H1 (cell line): ENCODE results near the gene HS2ST1. TPM values are rescaled to one million over a fixed set of nuclear protein-coding genes. Genes with fewer than 3 reads are reported as not detected.

Experiments used
- CTCF ChIA-PET: fragments of 300-600 bp; sonication (Branson Sonifier 250); formaldehyde crosslinking; loops from one replicate; lab custom pipeline; 2021; ENCODE audit not compliant: partially characterized antibody; lab: Charles Lee
- POLR2A ChIA-PET: fragments of 300-600 bp; sonication (Branson Sonifier 250); formaldehyde crosslinking; loops from one replicate; lab custom pipeline; 2021; ENCODE audit warnings: inconsistent platforms; ENCODE audit not compliant: partially characterized antibody; lab: Charles Lee
- DNase-seq, 2 experiments: peaks; one replicate each; pipeline versions ENCODE4 v3.0.0 to v3.0.0-alpha.2; 2010 to 2022; ENCODE audit warnings: low spot score in 2 of 2, low read depth in 1 of 2, mixed read lengths in 1 of 2
- FAIRE-seq: peaks from 2 replicates; lab custom pipeline; 2011; peaks lifted over from hg19 to GRCh38; lab: Jason Lieb, UNC
- H2AFZ ChIP-seq: 2 replicates; pipeline ENCODE4 v1.8.1; 2012; ENCODE audit warnings: low read length, inconsistent platforms
- H2AK5ac ChIP-seq: 2 replicates; pipeline ENCODE4 v1.6.1; 2013; ENCODE audit warnings: low read depth, low read length
- H2BK120ac ChIP-seq: replicated peaks from 2 replicates; pipeline ENCODE3; 2013; ENCODE audit warnings: low read depth, low read length, inconsistent platforms
- H2BK12ac ChIP-seq: 2 replicates; pipeline ENCODE4 v1.6.1; 2013; ENCODE audit warnings: low read depth, low read length
- H2BK15ac ChIP-seq: 2 replicates; pipeline ENCODE4 v1.6.1; 2013; ENCODE audit warnings: low read length
- H2BK20ac ChIP-seq: 2 replicates; pipeline ENCODE4 v1.6.1; 2013; ENCODE audit warnings: low read length
- H2BK5ac ChIP-seq: 2 replicates; pipeline ENCODE4 v1.6.1; 2013; ENCODE audit warnings: low read depth, low read length
- H3K14ac ChIP-seq: 2 replicates; pipeline ENCODE4 v1.6.1; 2013; ENCODE audit warnings: inconsistent platforms; ENCODE audit not compliant: insufficient read length
- H3K18ac ChIP-seq: 2 replicates; pipeline ENCODE4 v1.6.1; 2013; ENCODE audit warnings: low read length; ENCODE audit errors: extremely low read depth
- H3K23ac ChIP-seq: 2 replicates; pipeline ENCODE4 v1.6.1; 2013; ENCODE audit warnings: inconsistent platforms; ENCODE audit not compliant: insufficient read length
- H3K23me2 ChIP-seq: 2 replicates; pipeline ENCODE4 v1.6.1; 2013; ENCODE audit warnings: low read depth, low read length
- H3K27ac ChIP-seq: 2 replicates; pipeline ENCODE4 v1.6.1; 2011; ENCODE audit warnings: low read depth, low read length, inconsistent platforms
- H3K27me3 ChIP-seq, 4 experiments: replicated peaks in 1 of 4; 1 replicate in 1 of 4; 2 replicates in 3 of 4; pipeline versions ENCODE4 v1.6.1 to v1.8.1; 2011 to 2013; ENCODE audit warnings: low read length in 3 of 4, mild to moderate bottlenecking in 3 of 4, inconsistent platforms in 2 of 4, mixed read lengths in 2 of 4, moderate library complexity in 1 of 4; ENCODE audit not compliant: control insufficient read depth in 3 of 4, insufficient read depth in 3 of 4; ENCODE audit errors: extremely low read depth in 1 of 4
- H3K36me3 ChIP-seq, 4 experiments: 2 replicates each; pipeline versions ENCODE4 v1.6.1 to v1.8.1; 2011 to 2013; ENCODE audit warnings: mild to moderate bottlenecking in 4 of 4, low read length in 3 of 4, moderate library complexity in 2 of 4, control low read depth in 1 of 4, inconsistent platforms in 1 of 4; ENCODE audit not compliant: insufficient read depth in 4 of 4, control insufficient read depth in 2 of 4
- H3K4ac ChIP-seq: replicated peaks from 2 replicates; pipeline ENCODE3; 2013; ENCODE audit warnings: low read length, low read depth, mixed read lengths, inconsistent platforms; ENCODE audit not compliant: insufficient read length
- H3K4me1 ChIP-seq, 4 experiments: replicated peaks in 1 of 4; 1 replicate in 1 of 4; 2 replicates in 3 of 4; pipeline versions ENCODE4 v1.6.1 to v1.8.1; 2011 to 2013; ENCODE audit warnings: low read length in 3 of 4, inconsistent platforms in 2 of 4, mixed read lengths in 1 of 4; ENCODE audit not compliant: insufficient read depth in 4 of 4, control insufficient read depth in 3 of 4
- H3K4me2 ChIP-seq, 2 experiments: 2 replicates each; pipeline versions ENCODE4 v1.6.1 to v1.8.1; 2011 to 2013; ENCODE audit warnings: low read depth in 2 of 2, low read length in 2 of 2, control low read depth in 1 of 2, inconsistent platforms in 1 of 2, mild to moderate bottlenecking in 1 of 2; ENCODE audit not compliant: insufficient read depth in 1 of 2
- H3K4me3 ChIP-seq, 4 experiments: fragments of 200-600, 300-600 bp in 1 of 4; sonication (generic), shearing (Covaris generic), sonication (Bioruptor Twin) in 1 of 4; 2 replicates each; pipeline versions ENCODE4 v1.5.1 to v1.8.1; 2011 to 2016; ENCODE audit warnings: low read length in 4 of 4, low read depth in 3 of 4, control low read depth in 2 of 4, inconsistent platforms in 2 of 4, mild to moderate bottlenecking in 2 of 4, mixed read lengths in 1 of 4, moderate library complexity in 1 of 4; ENCODE audit not compliant: insufficient read depth in 2 of 4; ENCODE audit errors: extremely low read depth in 1 of 4
- H3K56ac ChIP-seq: replicated peaks from 2 replicates; pipeline ENCODE3; 2013; ENCODE audit warnings: low read depth, mild to moderate bottlenecking, mixed read lengths, low read length, inconsistent platforms; ENCODE audit not compliant: insufficient read length
- H3K79me1 ChIP-seq: 2 replicates; pipeline ENCODE4 v1.6.1; 2013; ENCODE audit warnings: low read depth, low read length, control low read depth
- H3K79me2 ChIP-seq, 2 experiments: 2 replicates each; pipeline versions ENCODE4 v1.6.1 to v1.8.1; 2012 to 2013; ENCODE audit warnings: low read length in 2 of 2, mild to moderate bottlenecking in 2 of 2, inconsistent platforms in 1 of 2; ENCODE audit not compliant: insufficient read depth in 2 of 2, control insufficient read depth in 1 of 2
- H3K9ac ChIP-seq, 4 experiments: replicated peaks in 1 of 4; 1 replicate in 1 of 4; 2 replicates in 3 of 4; pipeline versions ENCODE4 v1.6.1 to v1.8.1; 2011 to 2013; ENCODE audit warnings: low read depth in 3 of 4, low read length in 3 of 4, control low read depth in 2 of 4, mild to moderate bottlenecking in 2 of 4, moderate library complexity in 2 of 4, inconsistent platforms in 1 of 4; ENCODE audit errors: extremely low read depth in 1 of 4
- H3K9me3 ChIP-seq, 2 experiments: 2 replicates each; pipeline versions ENCODE4 v1.6.1 to v1.8.1; 2012 to 2013; ENCODE audit warnings: mild to moderate bottlenecking in 2 of 2, moderate library complexity in 2 of 2, control low read depth in 1 of 2, inconsistent platforms in 1 of 2, low read depth in 1 of 2, low read length in 1 of 2, mixed read lengths in 1 of 2; ENCODE audit not compliant: insufficient read depth in 2 of 2
- H4K20me1 ChIP-seq, 2 experiments: replicated peaks in 1 of 2; 2 replicates each; pipeline versions ENCODE3 to v1.8.1; 2011 to 2013; ENCODE audit warnings: inconsistent platforms in 2 of 2, low read length in 2 of 2, mild to moderate bottlenecking in 1 of 2; ENCODE audit not compliant: insufficient read depth in 2 of 2, control insufficient read depth in 1 of 2
- H4K5ac ChIP-seq: 2 replicates; pipeline ENCODE4 v1.6.1; 2013; ENCODE audit warnings: low read length, low read depth, mixed read lengths, inconsistent platforms; ENCODE audit not compliant: insufficient read length
- H4K8ac ChIP-seq: 2 replicates; pipeline ENCODE4 v1.8.0; 2013; ENCODE audit warnings: mild to moderate bottlenecking, moderate library complexity, low read length, inconsistent platforms; ENCODE audit not compliant: insufficient read depth; ENCODE audit errors: extremely low read depth
- H4K91ac ChIP-seq: replicated peaks from 2 replicates; pipeline ENCODE3; 2013; ENCODE audit warnings: low read length, mixed read lengths, inconsistent platforms; ENCODE audit not compliant: insufficient read length
- BACH1 ChIP-seq: IDR thresholded peaks from 2 replicates; pipeline ENCODE4 v1.6.1; 2012; ENCODE audit warnings: low read length, improper control_type of control experiment
- CHD2 ChIP-seq: IDR thresholded peaks from 2 replicates; pipeline ENCODE4 v1.6.1; 2012; ENCODE audit warnings: low read length, improper control_type of control experiment
- EGR1 ChIP-seq: IDR thresholded peaks from 2 replicates; pipeline ENCODE4 v1.6.1; 2011; ENCODE audit warnings: low read depth, low read length, borderline replicate concordance
- JUND ChIP-seq: IDR thresholded peaks from 2 replicates; pipeline ENCODE4 v1.6.1; 2011; ENCODE audit warnings: mild to moderate bottlenecking, improper control_type of control experiment, low read length
- POU5F1 ChIP-seq: IDR thresholded peaks from 2 replicates; pipeline ENCODE4 v1.6.1; 2011; ENCODE audit warnings: low read depth, mild to moderate bottlenecking, low read length, moderate library complexity
- RAD21 ChIP-seq, 2 experiments: IDR thresholded peaks in 1 of 2; conservative IDR thresholded peaks in 1 of 2; 2 replicates each; pipeline ENCODE4 v1.6.1; 2011; ENCODE audit warnings: low read depth in 2 of 2, low read length in 2 of 2, improper control_type of control experiment in 1 of 2, inconsistent platforms in 1 of 2, mild to moderate bottlenecking in 1 of 2, moderate library complexity in 1 of 2
- RNF2 ChIP-seq: fragments of 200-900, 300-1000 bp; sonication (generic); IDR thresholded peaks from 2 replicates; pipeline ENCODE4 v1.7.1; 2016; ENCODE audit warnings: borderline replicate concordance, low read depth, mild to moderate bottlenecking, antibody characterized with exemption, low read length; ENCODE audit not compliant: poor library complexity, severe bottlenecking; ENCODE audit errors: missing control alignments
- SIN3A ChIP-seq, 2 experiments: IDR thresholded peaks in 1 of 2; conservative IDR thresholded peaks in 1 of 2; 2 replicates each; pipeline ENCODE4 v1.6.1; 2011 to 2012; ENCODE audit warnings: low read length in 2 of 2, improper control_type of control experiment in 1 of 2, low read depth in 1 of 2, mild to moderate bottlenecking in 1 of 2
- SP1 ChIP-seq: IDR thresholded peaks from 2 replicates; pipeline ENCODE4 v1.6.1; 2011; ENCODE audit warnings: low read depth, low read length
- SUZ12 ChIP-seq: fragments of 200-600 bp; sonication (generic); IDR thresholded peaks from 2 replicates; pipeline ENCODE4 v1.6.1; 2012; ENCODE audit warnings: mild to moderate bottlenecking, inconsistent platforms, low read length, moderate library complexity, mixed read lengths
- WGBS, 2 experiments: shearing (Covaris generic) in 1 of 2; methylation state at CpG; one replicate each; pipeline versions ENCODE4 v1.1.6 to v1.1.7; 2013 to 2015; ENCODE audit warnings: low lambda C conversion rate in 2 of 2, mixed read lengths in 2 of 2, inconsistent platforms in 1 of 2, low coverage in 1 of 2, missing lambda C conversion rate in 1 of 2; ENCODE audit not compliant: insufficient replicate concordance in 2 of 2, insufficient coverage in 1 of 2, insufficient read length in 1 of 2; ENCODE audit errors: extremely low coverage in 1 of 2, missing lambda C conversion rate in 1 of 2; 5-methylcytosine and 5-hydroxymethylcytosine counted together
- polyA plus RNA-seq, 7 experiments: library from polyadenylated mRNA; depleted of rRNA in 3 of 7; stranded (reverse) in 5 of 7; unstranded in 2 of 7; fragments of >200 nt in 5 of 7; fragments of 200-250 nt in 2 of 7; gene quantifications; 1 replicate in 5 of 7; 2 replicates in 1 of 7; 4 replicates in 1 of 7; pipeline versions ENCODE4 v1.2.1 to v1.2.3, GENCODE V29; 2011 to 2013; ENCODE audit warnings: missing spikeins in 2 of 7, mixed read lengths in 2 of 7
- total RNA-seq: library from RNA; stranded (reverse); fragmentation: NEBNext Ultra II Directional; extraction: Animal tissue kit (Norgen Biotek cat#: 25700); gene quantifications from 2 replicates; pipeline ENCODE4 v1.2.1, GENCODE V29; 2021
- TF ChIP-seq, protein P1 (sequence below), 3 experiments: IDR thresholded peaks; 1 replicate in 2 of 3; 2 replicates in 1 of 3; pipeline versions ENCODE4 v1.5.1 to v1.6.1; 2011; ENCODE audit warnings: low read length in 3 of 3, mild to moderate bottlenecking in 3 of 3, inconsistent platforms in 2 of 3, low read depth in 1 of 3, moderate library complexity in 1 of 3; ENCODE audit not compliant: insufficient read depth in 1 of 3; ENCODE audit errors: control extremely low read depth in 1 of 3

Gene HS2ST1
- total and polyA plus RNA-seq, 2 of the 8 experiments (the other 6 are each of a cell fraction or from before 2014, with no cell fraction given) = 5.2 to 28.3 TPM

GRCh38 chr1:87144981-87145380 is 230.5 kb downstream of the HS2ST1 start:
- no peak overlapping the region for H3K4me2 ChIP-seq
- H3K36me3 ChIP-seq = no peaks in the 10 kb centered on the region
- H2BK20ac ChIP-seq = no peak overlapping the region
- H2BK120ac ChIP-seq = no peak overlapping the region
- H4K5ac ChIP-seq = no peak overlapping the region
- no peaks in the 10 kb centered on the region for H3K9me3 ChIP-seq
- H3K79me2 ChIP-seq = no peaks in the 10 kb centered on the region
- H4K8ac ChIP-seq = no peak overlapping the region
- no peak for DNase-seq
- H3K56ac ChIP-seq = no peak overlapping the region
- CTCF ChIA-PET = interaction anchor here (0.6 to 3.2 kb wide), 6 partner anchors 7 to 256 kb away, joined by 3 to 10 read pairs (median 4); no protein-coding TSS in a partner anchor
- no peak overlapping the region for H2BK12ac ChIP-seq
- POLR2A ChIA-PET = no interaction called here
- no peak for FAIRE-seq
- WGBS, 2 experiments = 98% methylated on average over 2 of the region's 2 CpGs; no CpG with 5 or more reads in 1 of the 2 experiments
- H3K18ac ChIP-seq = no peak overlapping the region
- no peaks in the 10 kb centered on the region for H3K23me2 ChIP-seq
- H3K4ac ChIP-seq = no peak overlapping the region
- no peak overlapping the region for H3K9ac ChIP-seq
- no peak overlapping the region for H4K91ac ChIP-seq
- no peaks in the 10 kb centered on the region for H3K79me1 ChIP-seq
- H2AK5ac ChIP-seq = no peak overlapping the region
- H4K20me1 ChIP-seq = no peaks in the 10 kb centered on the region
- H3K14ac ChIP-seq = no peak overlapping the region
- H2AFZ ChIP-seq = no peak overlapping the region
- H3K27me3 ChIP-seq = peaks cover 0 to 3% (median 0%) of the 10 kb centered on the region in 4 experiments; a peak in 2 of 7 replicates
- no peak overlapping the region for H3K27ac ChIP-seq
- no peak overlapping the region for H3K23ac ChIP-seq
- H2BK15ac ChIP-seq = no peak overlapping the region
- peaks cover 0 to 15% (median 8%) of the 10 kb centered on the region in 4 experiments; a peak in 5 of 7 replicates for H3K4me1 ChIP-seq
- H3K4me3 ChIP-seq = no peak overlapping the region
- no peak overlapping the region for H2BK5ac ChIP-seq
- TF ChIP-seq JUND = no peak
- TF ChIP-seq CHD2 = no peak
- TF ChIP-seq SUZ12 = no peak
- TF ChIP-seq POU5F1 = no peak
- TF ChIP-seq SIN3A (conservative IDR thresholded peaks at IDR 0.05 in 1 of 2, IDR thresholded peaks at IDR 0.05 in 1 of 2; ENCODE audit: low read depth in 1 of 2, low read length in 2 of 2) = no peak
- TF ChIP-seq RNF2 = no peak
- TF ChIP-seq, protein P1, sequence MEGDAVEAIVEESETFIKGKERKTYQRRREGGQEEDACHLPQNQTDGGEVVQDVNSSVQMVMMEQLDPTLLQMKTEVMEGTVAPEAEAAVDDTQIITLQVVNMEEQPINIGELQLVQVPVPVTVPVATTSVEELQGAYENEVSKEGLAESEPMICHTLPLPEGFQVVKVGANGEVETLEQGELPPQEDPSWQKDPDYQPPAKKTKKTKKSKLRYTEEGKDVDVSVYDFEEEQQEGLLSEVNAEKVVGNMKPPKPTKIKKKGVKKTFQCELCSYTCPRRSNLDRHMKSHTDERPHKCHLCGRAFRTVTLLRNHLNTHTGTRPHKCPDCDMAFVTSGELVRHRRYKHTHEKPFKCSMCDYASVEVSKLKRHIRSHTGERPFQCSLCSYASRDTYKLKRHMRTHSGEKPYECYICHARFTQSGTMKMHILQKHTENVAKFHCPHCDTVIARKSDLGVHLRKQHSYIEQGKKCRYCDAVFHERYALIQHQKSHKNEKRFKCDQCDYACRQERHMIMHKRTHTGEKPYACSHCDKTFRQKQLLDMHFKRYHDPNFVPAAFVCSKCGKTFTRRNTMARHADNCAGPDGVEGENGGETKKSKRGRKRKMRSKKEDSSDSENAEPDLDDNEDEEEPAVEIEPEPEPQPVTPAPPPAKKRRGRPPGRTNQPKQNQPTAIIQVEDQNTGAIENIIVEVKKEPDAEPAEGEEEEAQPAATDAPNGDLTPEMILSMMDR (IDR thresholded peaks at IDR 0.05; ENCODE audit: control extremely low read depth in 1 of 3, insufficient read depth in 1 of 3, low read depth in 1 of 3, low read length in 3 of 3) = no peak
- no peak for TF ChIP-seq RAD21 (IDR thresholded peaks at IDR 0.05 in 1 of 2, conservative IDR thresholded peaks at IDR 0.05 in 1 of 2; ENCODE audit: low read depth in 2 of 2, low read length in 2 of 2)
- TF ChIP-seq BACH1 = no peak
- no peak for TF ChIP-seq EGR1
- no peak for TF ChIP-seq SP1
